MG63 (cell line): Measurements from ENCODE around the gene NTMT2. TPM values are rescaled to one million over a fixed set of nuclear protein-coding genes. Genes with fewer than 3 reads are reported as not detected.
"Not testable (repeated sequence)": the region's sequence is repeated elsewhere in the genome, so short reads cannot be mapped to it uniquely, and the experiment has no call there.

Source experiments
- DNase-seq: peaks from one replicate; pipeline ENCODE4 v3.0.0-alpha.2; 2020
- H3K27me3 ChIP-seq: fragments of 250-450 bp; sonication (Bioruptor Pico); 2 replicates; pipeline ENCODE4 v1.5.1; 2020; ENCODE audit warnings: mild to moderate bottlenecking, moderate library complexity
- H3K36me3 ChIP-seq: fragments of 250-450 bp; sonication (Bioruptor Pico); 2 replicates; pipeline ENCODE4 v1.5.1; 2020; ENCODE audit warnings: mild to moderate bottlenecking, moderate library complexity
- H3K4me3 ChIP-seq: fragments of 250-450 bp; sonication (Bioruptor Pico); 2 replicates; pipeline ENCODE4 v1.5.1; 2020; ENCODE audit warnings: mild to moderate bottlenecking, moderate library complexity
- H3K9me3 ChIP-seq: fragments of 250-450 bp; sonication (Bioruptor Pico); 2 replicates; pipeline ENCODE4 v1.5.1; 2020; ENCODE audit warnings: mild to moderate bottlenecking, moderate library complexity
- total RNA-seq: library from RNA; depleted of rRNA; stranded (reverse); fragments of >200 nt; shearing (Covaris generic); gene quantifications from 2 replicates; pipeline ENCODE4 v1.2.3, GENCODE V29; 2014; ENCODE audit warnings: low replicate concordance; rRNA removed

NTMT2 gene
- not detected in 2 replicates for total RNA-seq

- Histone ChIP-seq H3K9me3 (no peaks in the 10 kb centered on the region), H3K4me3 (no peak within 1 kb of the TSS), H3K27me3 (peaks cover 4% of the 10 kb centered on the region; the same call in 1 of the 2 replicates), H3K36me3 (no peaks in the 10 kb centered on the region)
- DNase-seq = no peak
These were observed at the start of gene NTMT2 for GRCh38 chr1:170145770-170146676. NTMT2 (plus strand) TSS chr1:170145959; CDS start chr1:170146108, 149 bp downstream.

- Histone ChIP-seq H3K36me3 (no peaks in the 10 kb centered on the region), H3K27me3 (peaks cover 13% of the 10 kb centered on the region), H3K9me3 (no peaks in the 10 kb centered on the region), H3K4me3 (no peak overlapping the region)
- no peak for DNase-seq
These were observed 49.6 kb upstream of the NTMT2 start for GRCh38 chr1:170095976-170096748.

- no peak overlapping the region for H3K4me3 ChIP-seq
- H3K9me3 ChIP-seq = no peaks in the 10 kb centered on the region
- no peak for DNase-seq
- H3K27me3 ChIP-seq = peaks cover 13% of the 10 kb centered on the region
- H3K36me3 ChIP-seq = no peaks in the 10 kb centered on the region
These were observed 48.9 kb upstream of the NTMT2 start for GRCh38 chr1:170096806-170097340.

- DNase-seq = no peak
- no peaks in the 10 kb centered on the region for H3K9me3 ChIP-seq
- H3K27me3 ChIP-seq = peaks cover 13% of the 10 kb centered on the region
- H3K36me3 ChIP-seq = no peaks in the 10 kb centered on the region
- H3K4me3 ChIP-seq = no peak overlapping the region
These were observed 48.3 kb upstream of the NTMT2 start for GRCh38 chr1:170097449-170097948.

GRCh38 chr1:170113140-170113539 lies 32.6 kb upstream of the NTMT2 start:
- not testable (repeated sequence) for H3K27me3 ChIP-seq, H3K9me3 ChIP-seq, DNase-seq, H3K4me3 ChIP-seq, H3K36me3 ChIP-seq

GRCh38 chr1:170114906-170115305 lies 30.9 kb upstream of the NTMT2 start:
- Histone ChIP-seq H3K36me3 (no peaks in the 10 kb centered on the region), H3K27me3 (no peaks in the 10 kb centered on the region), H3K4me3 (no peak overlapping the region), H3K9me3 (no peaks in the 10 kb centered on the region)
- no peak for DNase-seq

- no peak for DNase-seq
- Histone ChIP-seq H3K36me3 (no peaks in the 10 kb centered on the region), H3K27me3 (no peaks in the 10 kb centered on the region), H3K4me3 (no peak overlapping the region), H3K9me3 (no peaks in the 10 kb centered on the region)
These were observed 23.4 kb upstream of the NTMT2 start for GRCh38 chr1:170122366-170122765.

- DNase-seq = no peak
- H3K9me3 ChIP-seq = no peaks in the 10 kb centered on the region
- H3K36me3 ChIP-seq = no peaks in the 10 kb centered on the region
- no peaks in the 10 kb centered on the region for H3K27me3 ChIP-seq
- H3K4me3 ChIP-seq = no peak overlapping the region
These were observed 20.5 kb upstream of the NTMT2 start for GRCh38 chr1:170125269-170125668.

- DNase-seq = no peak
- Histone ChIP-seq H3K27me3 (no peaks in the 10 kb centered on the region; the same call in 1 of the 2 replicates), H3K9me3 (no peaks in the 10 kb centered on the region)
These were observed 19.1 kb upstream of the NTMT2 start for GRCh38 chr1:170126696-170127095.

GRCh38 chr1:170131450-170131849 lies 14.3 kb upstream of the NTMT2 start:
- DNase-seq = no peak
- no peaks in the 10 kb centered on the region; the same call in 1 of the 2 replicates for H3K27me3 ChIP-seq
- no peaks in the 10 kb centered on the region for H3K36me3 ChIP-seq
- H3K4me3 ChIP-seq = no peak overlapping the region
- no peaks in the 10 kb centered on the region for H3K9me3 ChIP-seq

More at GRCh38 chr1:170126696-170127095, 19.1 kb upstream of the NTMT2 start:
- Histone ChIP-seq H3K36me3 (no peaks in the 10 kb centered on the region), H3K4me3 (no peak overlapping the region)

GRCh38 chr1:170131984-170132383 lies 13.8 kb upstream of the NTMT2 start:
- no peak for DNase-seq
- no peaks in the 10 kb centered on the region for H3K36me3 ChIP-seq
- H3K27me3 ChIP-seq = no peaks in the 10 kb centered on the region; the same call in 1 of the 2 replicates
- no peak overlapping the region for H3K4me3 ChIP-seq
- H3K9me3 ChIP-seq = no peaks in the 10 kb centered on the region

GRCh38 chr1:170133766-170134495 lies 11.8 kb upstream of the NTMT2 start:
- Histone ChIP-seq H3K9me3 (no peaks in the 10 kb centered on the region), H3K4me3 (no peak overlapping the region), H3K36me3 (no peaks in the 10 kb centered on the region), H3K27me3 (no peaks in the 10 kb centered on the region; the same call in 1 of the 2 replicates)
- DNase-seq = no peak

- H3K36me3 ChIP-seq = no peaks in the 10 kb centered on the region
- DNase-seq = no peak
- no peaks in the 10 kb centered on the region; the same call in 1 of the 2 replicates for H3K27me3 ChIP-seq
- no peaks in the 10 kb centered on the region for H3K9me3 ChIP-seq
- no peak overlapping the region for H3K4me3 ChIP-seq
These were observed 11.2 kb upstream of the NTMT2 start for GRCh38 chr1:170134521-170134920.

- Histone ChIP-seq H3K27me3 (no peaks in the 10 kb centered on the region), H3K36me3 (no peaks in the 10 kb centered on the region), H3K9me3 (no peaks in the 10 kb centered on the region)
These were observed 5.4 kb upstream of the NTMT2 start for GRCh38 chr1:170140371-170140770.

GRCh38 chr1:170145061-170145460 lies 698 bp upstream of the NTMT2 start:
- DNase-seq = no peak
- Histone ChIP-seq H3K9me3 (no peaks in the 10 kb centered on the region), H3K27me3 (peaks cover 4% of the 10 kb centered on the region; the same call in 1 of the 2 replicates), H3K4me3 (no peak overlapping the region), H3K36me3 (no peaks in the 10 kb centered on the region)

More at GRCh38 chr1:170140371-170140770, 5.4 kb upstream of the NTMT2 start:
- DNase-seq = no peak
- no peak overlapping the region for H3K4me3 ChIP-seq

- DNase-seq = no peak
- Histone ChIP-seq H3K4me3 (no peak overlapping the region), H3K27me3 (peaks cover 4% of the 10 kb centered on the region; the same call in 1 of the 2 replicates), H3K36me3 (no peaks in the 10 kb centered on the region), H3K9me3 (no peaks in the 10 kb centered on the region)
These were observed 1.0 kb downstream of the NTMT2 start for GRCh38 chr1:170146720-170147263.
